Measurements from ENCODE around the gene SCUBE1.

DNA sequence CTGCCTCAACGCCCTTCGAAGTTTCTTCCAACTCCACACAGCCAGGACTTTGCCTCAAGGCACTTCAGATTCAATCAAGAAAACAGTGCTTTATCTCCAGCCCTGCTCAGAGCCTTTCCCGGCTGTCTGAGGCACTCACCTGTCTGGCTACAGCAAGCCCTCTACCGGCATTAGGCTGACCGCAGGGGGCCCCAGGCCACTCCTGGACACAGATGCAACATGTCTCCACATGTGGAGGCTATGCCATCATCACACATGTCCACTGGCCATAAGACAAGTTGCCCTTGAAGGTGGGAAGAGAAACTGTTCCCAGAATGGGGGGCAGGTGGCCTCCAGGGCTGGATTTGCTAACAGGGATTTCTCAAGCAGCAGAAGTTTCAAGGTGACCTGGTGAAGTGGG lies 10.0 kb downstream of the SCUBE1 start:
- TF ChIP-seq SIRT6 (IDR thresholded peaks at IDR 0.05; ENCODE audit: low read length) (no peak), FOSL1 (IDR thresholded peaks at IDR 0.05; ENCODE audit: insufficient read depth, low read depth, low read length) (no peak), EP300 (IDR thresholded peaks at IDR 0.05; ENCODE audit: borderline replicate concordance in 1 of 2, low read depth in 2 of 2, low read length in 2 of 2) (no peak), SUZ12 (IDR thresholded peaks at IDR 0.05; ENCODE audit: low read length) (no peak)
- TF ChIP-seq, protein P1, sequence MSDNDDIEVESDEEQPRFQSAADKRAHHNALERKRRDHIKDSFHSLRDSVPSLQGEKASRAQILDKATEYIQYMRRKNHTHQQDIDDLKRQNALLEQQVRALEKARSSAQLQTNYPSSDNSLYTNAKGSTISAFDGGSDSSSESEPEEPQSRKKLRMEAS (IDR thresholded peaks at IDR 0.05), result no peak
- TF ChIP-seq, protein P2, sequence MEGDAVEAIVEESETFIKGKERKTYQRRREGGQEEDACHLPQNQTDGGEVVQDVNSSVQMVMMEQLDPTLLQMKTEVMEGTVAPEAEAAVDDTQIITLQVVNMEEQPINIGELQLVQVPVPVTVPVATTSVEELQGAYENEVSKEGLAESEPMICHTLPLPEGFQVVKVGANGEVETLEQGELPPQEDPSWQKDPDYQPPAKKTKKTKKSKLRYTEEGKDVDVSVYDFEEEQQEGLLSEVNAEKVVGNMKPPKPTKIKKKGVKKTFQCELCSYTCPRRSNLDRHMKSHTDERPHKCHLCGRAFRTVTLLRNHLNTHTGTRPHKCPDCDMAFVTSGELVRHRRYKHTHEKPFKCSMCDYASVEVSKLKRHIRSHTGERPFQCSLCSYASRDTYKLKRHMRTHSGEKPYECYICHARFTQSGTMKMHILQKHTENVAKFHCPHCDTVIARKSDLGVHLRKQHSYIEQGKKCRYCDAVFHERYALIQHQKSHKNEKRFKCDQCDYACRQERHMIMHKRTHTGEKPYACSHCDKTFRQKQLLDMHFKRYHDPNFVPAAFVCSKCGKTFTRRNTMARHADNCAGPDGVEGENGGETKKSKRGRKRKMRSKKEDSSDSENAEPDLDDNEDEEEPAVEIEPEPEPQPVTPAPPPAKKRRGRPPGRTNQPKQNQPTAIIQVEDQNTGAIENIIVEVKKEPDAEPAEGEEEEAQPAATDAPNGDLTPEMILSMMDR (IDR thresholded peaks at IDR 0.05; ENCODE audit: control extremely low read depth in 1 of 3, insufficient read depth in 1 of 3, low read depth in 1 of 3, low read length in 3 of 3), result no peak
- TF ChIP-seq, protein P3, sequence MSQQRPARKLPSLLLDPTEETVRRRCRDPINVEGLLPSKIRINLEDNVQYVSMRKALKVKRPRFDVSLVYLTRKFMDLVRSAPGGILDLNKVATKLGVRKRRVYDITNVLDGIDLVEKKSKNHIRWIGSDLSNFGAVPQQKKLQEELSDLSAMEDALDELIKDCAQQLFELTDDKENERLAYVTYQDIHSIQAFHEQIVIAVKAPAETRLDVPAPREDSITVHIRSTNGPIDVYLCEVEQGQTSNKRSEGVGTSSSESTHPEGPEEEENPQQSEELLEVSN (IDR thresholded peaks at IDR 0.05), result no peak
